K562 (cell line): ENCODE results near the gene MPZL1. TPM values are rescaled to one million over a fixed set of nuclear protein-coding genes. Genes with fewer than 3 reads are reported as not detected.

Experiments used
- ATAC-seq: fragments of 200-7000 bp; cut with Tn5 transposase; 3 replicates; pipeline ENCODE4 v1.9.1; 2020; ENCODE audit warnings: moderate library complexity
- BruUV-seq: library from RNA; stranded (reverse); fragments of 400-500 nt; replicated peaks from 2 replicates; lab custom pipeline; 2021; lab: Mats Ljungman, UMichigan
- CTCF ChIA-PET: fragments of 300-600 bp; formaldehyde crosslinking; extraction: SDS; loops from one replicate; lab custom pipeline; 2021; ENCODE audit warnings: low intra/inter-chr PET ratio; lab: Yijun Ruan, JAX
- POLR2A ChIA-PET: fragments of 300-600, 350-650 bp; sonication (Branson Sonifier 250); formaldehyde crosslinking; extraction: SDS; loops from one replicate; lab custom pipeline; 2021; ENCODE audit warnings: antibody characterized with exemption, inconsistent platforms; lab: Yijun Ruan, JAX
- DNase-seq, 4 experiments: peaks; one replicate each; pipeline versions ENCODE4 v3.0.0 to v3.0.0-alpha.2; 2011 to 2018; ENCODE audit warnings: low spot score in 3 of 4, mixed read lengths in 3 of 4; ENCODE audit errors: extremely low read depth in 1 of 4
- FAIRE-seq: peaks from 2 replicates; lab custom pipeline; 2011; peaks lifted over from hg19 to GRCh38; lab: Jason Lieb, UNC
- H2AFZ ChIP-seq: 2 replicates; pipeline ENCODE4 v1.6.0; 2011; ENCODE audit warnings: low read depth, low read length, control low read depth, inconsistent platforms
- H3K27ac ChIP-seq: fragments of 200-600 bp; 3 replicates; pipeline ENCODE4 v1.8.0; 2011; ENCODE audit warnings: low read depth, mild to moderate bottlenecking, control low read depth, inconsistent platforms, low read length, moderate library complexity, mixed read lengths; ENCODE audit errors: extremely low read depth
- H3K27me3 ChIP-seq, 2 experiments: fragments of 300-600 bp in 1 of 2; 2 replicates in 1 of 2; 3 replicates in 1 of 2; pipeline versions ENCODE4 v1.6.0 to v1.8.0; 2011; ENCODE audit warnings: inconsistent platforms in 2 of 2, low read length in 2 of 2, mild to moderate bottlenecking in 1 of 2, mixed read lengths in 1 of 2, moderate library complexity in 1 of 2; ENCODE audit not compliant: control insufficient read depth in 2 of 2, insufficient read depth in 2 of 2
- H3K36me3 ChIP-seq: fragments of 300-600 bp; 3 replicates; pipeline ENCODE4 v1.8.0; 2011; ENCODE audit warnings: mild to moderate bottlenecking, low read length, inconsistent platforms; ENCODE audit not compliant: control insufficient read depth, insufficient read depth
- H3K4me1 ChIP-seq, 2 experiments: fragments of 200-600 bp in 1 of 2; replicated peaks in 1 of 2; 2 replicates in 1 of 2; 3 replicates in 1 of 2; pipeline versions ENCODE4 v1.5.1 to v1.8.0; 2011; ENCODE audit warnings: inconsistent platforms in 2 of 2, low read length in 2 of 2, mild to moderate bottlenecking in 1 of 2, mixed read lengths in 1 of 2, moderate library complexity in 1 of 2; ENCODE audit not compliant: control insufficient read depth in 2 of 2, insufficient read depth in 2 of 2
- H3K4me2 ChIP-seq: 2 replicates; pipeline ENCODE4 v1.6.1; 2011; ENCODE audit warnings: low read length, control low read depth, inconsistent platforms, mixed read lengths; ENCODE audit not compliant: insufficient read depth
- H3K4me3 ChIP-seq: fragments of 200-600 bp; sonication (generic), shearing (Covaris generic); 2 replicates; pipeline ENCODE4 v1.5.1; 2016; ENCODE audit warnings: control low read depth, inconsistent platforms
- H3K79me2 ChIP-seq: fragments of 200-600 bp; 3 replicates; pipeline ENCODE4 v1.8.0; 2011; ENCODE audit warnings: low read length, inconsistent platforms; ENCODE audit not compliant: control insufficient read depth, insufficient read depth
- H3K9ac ChIP-seq, 2 experiments: 2 replicates each; pipeline versions ENCODE4 v1.6.0 to v1.6.1; 2011; ENCODE audit warnings: low read depth in 2 of 2, low read length in 2 of 2, control low read depth in 1 of 2, inconsistent platforms in 1 of 2, mild to moderate bottlenecking in 1 of 2, mixed read lengths in 1 of 2; ENCODE audit not compliant: insufficient read depth in 1 of 2
- H3K9me1 ChIP-seq: one replicate; pipeline ENCODE4 v1.6.0; 2011; ENCODE audit warnings: inconsistent platforms, mild to moderate bottlenecking, low read length, moderate library complexity; ENCODE audit not compliant: control insufficient read depth, insufficient read depth
- H3K9me3 ChIP-seq: replicated peaks from 2 replicates; pipeline ENCODE4 v1.5.1; 2011; ENCODE audit warnings: low read depth, low read length, inconsistent platforms; ENCODE audit not compliant: control insufficient read depth, insufficient read depth
- H4K20me1 ChIP-seq: replicated peaks from 2 replicates; pipeline ENCODE4 v1.6.1; 2011; ENCODE audit warnings: low read length, inconsistent platforms, mixed read lengths; ENCODE audit not compliant: control insufficient read depth, insufficient read depth
- CBFA2T3 ChIP-seq: fragments of 450-650 bp; IDR thresholded peaks from 2 replicates; pipeline ENCODE4 v1.6.1; 2017
- COPS2 ChIP-seq: fragments of 450-650 bp; conservative IDR thresholded peaks from 2 replicates; pipeline ENCODE4 v1.6.1; 2016; ENCODE audit warnings: mild to moderate bottlenecking, moderate library complexity
- FOXP4 ChIP-seq: sonication (generic); formaldehyde crosslinking; IDR thresholded peaks from 2 replicates; pipeline ENCODE4 v1.8.0; 2022; ENCODE audit warnings: mild to moderate bottlenecking, missing genetic modification reagents, borderline replicate concordance
- HDAC3 ChIP-seq: fragments of 450-650 bp; IDR thresholded peaks from 2 replicates; pipeline ENCODE4 v1.6.1; 2018; ENCODE audit warnings: borderline replicate concordance, mild to moderate bottlenecking, moderate library complexity; ENCODE audit not compliant: partially characterized antibody
- HLTF ChIP-seq: fragments of 450-650 bp; IDR thresholded peaks from 2 replicates; pipeline ENCODE4 v1.6.1; 2016
- PHTF2 ChIP-seq: fragments of 250-450 bp; sonication (Bioruptor Pico); IDR thresholded peaks from 2 replicates; pipeline ENCODE4 v1.5.0; 2021; ENCODE audit warnings: mild to moderate bottlenecking
- PTBP1 ChIP-seq: fragments of 200-400 bp; formaldehyde crosslinking; IDR thresholded peaks from 2 replicates; pipeline ENCODE4 v1.6.1; 2017; ENCODE audit warnings: low read depth, low read length
- SRSF7 ChIP-seq: fragments of 200-400 bp; formaldehyde crosslinking; optimal IDR thresholded peaks from 2 replicates; pipeline ENCODE3; 2017; ENCODE audit warnings: mild to moderate bottlenecking, low read depth, low read length
- THAP12 ChIP-seq: fragments of 250-450 bp; sonication (Bioruptor Pico); IDR thresholded peaks from 2 replicates; pipeline ENCODE4 v1.9.0; 2021; ENCODE audit warnings: mild to moderate bottlenecking, inconsistent platforms
- U2AF1 ChIP-seq: fragments of 200-400 bp; formaldehyde crosslinking; optimal IDR thresholded peaks from 2 replicates; pipeline ENCODE3; 2017; ENCODE audit warnings: mild to moderate bottlenecking, low read depth, low read length, moderate library complexity
- ZBTB26 ChIP-seq: fragments of 450-650 bp; formaldehyde crosslinking; IDR thresholded peaks from 2 replicates; pipeline ENCODE4 v1.4.0; 2022; ENCODE audit warnings: missing genetic modification characterization
- ZC3H11A ChIP-seq: IDR thresholded peaks from 2 replicates; pipeline ENCODE4 v1.6.1; 2012; ENCODE audit warnings: low read depth, low read length, improper control_type of control experiment
- ZNF197 ChIP-seq: fragments of 200-800 bp; sonication (Bioruptor generic); IDR thresholded peaks from 2 replicates; pipeline ENCODE4 v1.6.1; 2016; ENCODE audit warnings: low read depth, missing genetic modification characterization, missing compliant biosample characterization
- ZNF253 ChIP-seq: fragments of 250-450 bp; sonication (Bioruptor Pico); conservative IDR thresholded peaks from 2 replicates; pipeline ENCODE4 v1.6.1; 2021; ENCODE audit warnings: mild to moderate bottlenecking
- ZSCAN29 ChIP-seq: fragments of 450-650 bp; IDR thresholded peaks from 2 replicates; pipeline ENCODE4 v1.6.1; 2017
- WGBS: fragments of 100-300 bp; shearing (Covaris generic); methylation state at CpG from one replicate; pipeline ENCODE4 v1.1.6; 2016; ENCODE audit warnings: low coverage, mixed read lengths; ENCODE audit not compliant: insufficient coverage; ENCODE audit errors: missing lambda C conversion rate; 5-methylcytosine and 5-hydroxymethylcytosine counted together
- in situ Hi-C: fragments of 300-500 bp; cut with MboI; formaldehyde crosslinking; loops from 4 replicates; pipeline ENCODE4 v1.15.0; 2018; ENCODE audit warnings: inconsistent platforms, mixed read lengths
- intact Hi-C: fragments of 100-400 bp; cut with micrococcal nuclease; formaldehyde crosslinking; loops from 2 replicates; pipeline ENCODE4 v1.14.2; 2022
- polyA plus RNA-seq, 8 experiments: library from polyadenylated mRNA; depleted of rRNA in 4 of 8; stranded (reverse) in 5 of 8; unstranded in 3 of 8; fragments of >200 nt; fragmentation: Nextera tagmentation in 2 of 8; fragmentation: Illumina TruSeq in 1 of 8; extraction: Ambion mirVana in 2 of 8; extraction: Trizol in 1 of 8; gene quantifications; 2 replicates each; pipeline versions ENCODE4 v1.2.1 to v1.2.3, GENCODE V29; 2011 to 2014; ENCODE audit warnings: inconsistent platforms in 1 of 8, missing spikeins in 1 of 8
- total RNA-seq, 7 experiments: library from RNA; depleted of rRNA in 6 of 7; stranded (reverse); fragments of >200 nt in 6 of 7; fragmentation: Illumina TruSeq in 2 of 7; extraction: Trizol in 2 of 7; gene quantifications; 2 replicates each; pipeline versions ENCODE4 v1.2.1 to v1.2.3, GENCODE V29; 2011 to 2021; ENCODE audit warnings: low replicate concordance in 1 of 7

Gene MPZL1
- total and polyA plus RNA-seq, 9 of the 15 experiments (the other 6 are each of a cell fraction or from before 2014, with no cell fraction given), result 14.5 to 153 (median 66.5) TPM

- WGBS, result 8% methylated on average over 12 of the region's 12 CpGs
- no peaks in the 10 kb centered on the region for H3K9me3 ChIP-seq
- POLR2A ChIA-PET, result interaction anchor here (0.6 to 1.6 kb wide), 6 partner anchors 9 to 280 kb away, joined by 3 to 10 read pairs (median 3); no protein-coding TSS in a partner anchor
- H3K4me1 ChIP-seq, result peaks cover 26 to 48% of the 10 kb centered on the region in 2 experiments
- intact Hi-C loops, result loop anchor here (2.0 to 5.0 kb wide), 3 partner anchors 40 to 116 kb away; partner anchors contain the start of genes DCAF6 and MPC2
- H3K4me2 ChIP-seq, result peak overlapping the region; percentile 82
- DNase-seq (peak in 1 of 4 experiments; percentile 81), ATAC-seq (peak; percentile 63), FAIRE-seq (peak; percentile 64)
- BruUV-seq, result TSS peak; percentile 70
- no peaks in the 10 kb centered on the region for H3K36me3 ChIP-seq
- H3K79me2 ChIP-seq, result no peaks in the 10 kb centered on the region; the same call in 2 of the 3 replicates
- H4K20me1 ChIP-seq, result no peaks in the 10 kb centered on the region
- peak overlapping the region; percentile 38 for H3K4me3 ChIP-seq
- H3K9me1 ChIP-seq, result no peaks in the 10 kb centered on the region
- H2AFZ ChIP-seq, result peak overlapping the region; percentile 87
- in situ Hi-C loops, result no loop called here
- no peaks in the 10 kb centered on the region for H3K27me3 ChIP-seq
- H3K27ac ChIP-seq, result peak overlapping the region; percentile 71
- CTCF ChIA-PET, result interaction anchor here (0.6 kb wide), 1 partner anchor 104 kb away, joined by 3 read pairs; no protein-coding TSS in a partner anchor
- peak overlapping the region; percentile 68 to 90 for H3K9ac ChIP-seq
- no peak for TF ChIP-seq PHTF2 (CRISPR knock-in tag)
- no peak for TF ChIP-seq PTBP1
- TF ChIP-seq COPS2, result no peak
- no peak for TF ChIP-seq ZNF253
- no peak for TF ChIP-seq HLTF
- no peak for TF ChIP-seq ZBTB26
- TF ChIP-seq SRSF7, result no peak
- peak; percentile 13 for TF ChIP-seq HDAC3
- no peak for TF ChIP-seq CBFA2T3
- no peak for TF ChIP-seq ZC3H11A
- no peak for TF ChIP-seq ZSCAN29
- no peak for TF ChIP-seq ZNF197
- TF ChIP-seq THAP12, result no peak
- no peak for TF ChIP-seq U2AF1
- no peak for TF ChIP-seq FOXP4 (CRISPR knock-in tag)
These were observed 99.0 kb downstream of the MPZL1 start for GRCh38 chr1:167820684-167821355.
